GM20000 (cell line): ENCODE measurements around the gene MYO15A.

Experiments used
- DNase-seq: peaks from one replicate; pipeline ENCODE4 v3.0.0; 2012; ENCODE audit warnings: low spot score
- CTCF ChIP-seq: IDR thresholded peaks from 2 replicates; pipeline ENCODE4 v1.5.1; 2012; ENCODE audit warnings: mild to moderate bottlenecking, control low read depth; ENCODE audit errors: extremely low read depth, missing control alignments

Gene MYO15A

DNA sequence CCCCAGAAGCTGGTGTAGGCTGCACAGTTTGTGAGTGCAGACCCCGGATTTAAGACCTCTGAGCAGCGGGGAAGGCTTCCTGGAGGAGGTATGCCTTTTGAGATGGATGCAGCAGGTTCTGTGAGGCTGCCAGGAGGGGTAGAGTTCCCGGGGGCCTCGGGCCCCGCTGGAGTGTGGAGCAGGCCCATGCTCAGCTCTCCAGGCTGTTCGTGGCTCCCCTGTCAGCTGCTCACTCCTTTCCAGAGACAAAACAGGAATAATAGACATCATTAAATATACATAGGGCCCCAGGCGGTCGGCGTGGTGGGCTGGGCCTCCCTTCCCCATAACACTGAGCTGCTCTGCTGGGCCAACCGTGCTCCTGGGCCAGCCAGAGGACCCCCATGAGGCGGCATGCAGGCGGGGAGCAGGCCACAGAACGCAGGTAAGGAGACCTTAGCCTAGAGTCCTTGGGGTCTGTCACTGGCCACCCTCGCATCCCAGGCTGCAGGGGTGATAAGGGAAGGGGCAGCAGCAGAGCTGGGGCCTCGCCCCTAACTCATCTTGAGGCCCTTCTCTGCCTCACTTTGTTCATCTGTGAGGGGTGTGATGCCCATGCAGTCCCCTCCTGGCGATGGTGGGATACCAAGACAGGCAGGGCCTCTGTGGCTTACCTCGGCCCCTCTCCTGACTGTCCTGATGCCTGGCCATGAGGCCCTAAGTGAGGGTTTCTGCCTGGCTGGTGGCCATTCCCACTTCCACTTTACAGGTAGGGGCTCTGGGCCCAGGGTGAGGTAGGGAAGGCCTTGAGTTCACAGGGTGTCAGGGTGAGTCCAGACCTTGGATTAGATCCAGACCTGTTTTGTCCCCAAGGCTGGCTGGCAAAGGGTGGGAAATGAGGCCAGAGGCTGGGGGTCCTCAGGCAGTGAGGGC, at the start of gene MYO15A:
TSS of gene MYO15A (plus strand) at position 356 of the 912 bp plus-strand sequence. CDS start 10,045 bp downstream, outside the sequence.
- TF ChIP-seq CTCF, result no peak
- DNase-seq, result no peak

- no peak for DNase-seq
- TF ChIP-seq CTCF, result no peak
Measured at GRCh38 chr17:18059283-18059682, 49.3 kb upstream of the MYO15A start.

DNA sequence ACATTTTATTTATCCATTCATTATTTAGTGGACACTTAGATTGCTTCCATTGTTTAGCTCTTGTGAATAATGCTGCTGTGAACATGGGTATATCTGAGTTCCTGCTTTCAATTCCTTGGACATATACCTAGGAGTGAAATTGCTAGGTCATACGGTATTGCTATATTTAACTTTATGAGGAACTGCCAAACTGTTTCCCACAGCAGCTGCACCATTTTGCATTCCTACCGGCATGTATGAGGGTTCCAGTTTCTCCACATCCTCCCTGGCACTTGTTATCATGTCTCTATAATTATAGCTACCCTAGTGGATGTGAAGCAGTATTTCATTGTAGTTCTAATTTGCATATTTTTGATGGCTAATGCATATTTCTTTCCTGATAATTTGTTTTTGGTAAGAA, 44.5 kb upstream of the MYO15A start:
- no peak for TF ChIP-seq CTCF
- DNase-seq, result no peak

- TF ChIP-seq CTCF, result no peak
- no peak for DNase-seq
Measured at GRCh38 chr17:18065546-18065945, 43.0 kb upstream of the MYO15A start.

- no peak for DNase-seq
- no peak for TF ChIP-seq CTCF
Measured at GRCh38 chr17:18066866-18067265, 41.7 kb upstream of the MYO15A start.

DNA sequence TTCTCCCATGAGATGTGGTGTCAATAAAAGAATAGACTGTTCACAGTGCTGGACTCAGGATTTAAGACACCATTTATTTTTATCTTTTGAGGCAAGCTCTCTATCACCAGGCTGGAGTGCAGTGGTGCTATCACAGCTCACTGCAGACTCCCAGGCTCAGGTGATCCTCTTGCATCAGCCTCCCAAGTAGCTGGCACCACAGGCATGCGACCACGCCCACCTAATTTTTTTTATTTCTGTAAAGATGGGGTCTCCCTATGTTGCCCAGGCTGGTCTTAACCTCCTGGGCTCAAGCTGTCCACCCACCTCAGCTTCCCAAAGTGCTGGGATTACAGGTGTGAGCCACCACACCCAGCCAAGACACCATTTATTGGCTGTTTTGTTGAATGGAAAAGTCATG, 39.5 kb upstream of the MYO15A start:
- DNase-seq, result no peak
- TF ChIP-seq CTCF, result no peak

- no peak for TF ChIP-seq CTCF
Measured at GRCh38 chr17:18070861-18071340, 37.7 kb upstream of the MYO15A start.

More at GRCh38 chr17:18070861-18071340, 37.7 kb upstream of the MYO15A start:
- DNase-seq, result peak; percentile 25
